Forelimb muscle (tissue), 1 donor: ENCODE results near the gene NEK6. TPM values are rescaled to one million over a fixed set of nuclear protein-coding genes. Genes with fewer than 3 reads are reported as not detected.

Source experiments
- DNase-seq: peaks from one replicate; pipeline ENCODE4 v3.0.0-alpha.2; 2013; ENCODE audit warnings: low read depth
- polyA plus RNA-seq: library from polyadenylated mRNA; unstranded; fragments of 120-200 nt; gene quantifications from one replicate; pipeline ENCODE4 v1.2.1, GENCODE V29; 2013; ENCODE audit not compliant: insufficient read length

The NEK6 gene
- polyA plus RNA-seq, 1 donor: 30.5 TPM

DNA sequence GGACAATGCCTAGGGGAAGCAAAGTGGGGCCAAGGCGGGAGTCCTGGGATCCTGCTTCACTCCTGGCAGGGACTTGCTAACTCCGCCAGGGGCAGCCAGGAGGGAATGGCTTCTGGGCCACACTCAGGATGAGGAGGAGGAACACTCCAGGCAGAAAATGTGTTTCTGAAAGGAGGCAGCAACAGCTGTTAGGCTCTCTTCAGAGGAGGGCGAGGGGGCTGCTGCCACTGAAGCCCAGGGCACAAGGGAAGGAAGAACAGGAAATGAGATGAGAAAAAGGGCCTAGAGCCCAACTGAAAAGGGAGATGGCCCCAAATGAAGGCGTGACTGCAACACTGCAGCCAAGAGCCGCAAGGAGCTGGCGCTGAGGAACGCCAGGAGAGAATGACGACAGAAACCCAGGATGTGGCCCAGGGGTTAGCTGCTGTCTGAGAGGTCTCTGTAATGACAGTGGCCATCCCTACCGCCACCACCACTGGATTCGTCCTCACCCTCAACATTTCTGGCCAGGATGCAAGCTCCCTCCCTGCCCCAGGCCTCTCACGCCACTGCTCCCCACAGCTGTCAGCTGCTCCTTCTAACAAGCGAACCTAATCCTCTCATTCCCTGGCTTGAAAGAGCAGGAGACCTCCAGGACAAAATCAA, 141.7 kb downstream of the NEK6 start:
- peak; percentile 73 for DNase-seq

GRCh38 chr9:124399968-124400940, 142.5 kb downstream of the NEK6 start:
- no peak for DNase-seq

Other genes starting within 250 kb of the NEK6 start
- 1.9 TPM for gene LHX2, start 246.2 kb upstream of the NEK6 start, polyA plus RNA-seq
- gene PSMB7, start 157.5 kb downstream of the NEK6 start, polyA plus RNA-seq: 177 TPM
- 0.08 TPM for gene ADGRD2, start 192.5 kb downstream of the NEK6 start, polyA plus RNA-seq
- not detected for gene NR5A1, start 249.4 kb downstream of the NEK6 start, polyA plus RNA-seq